Tongue (tissue), 2 donors: ENCODE measurements around the gene SPTBN4. TPM values are rescaled to one million over a fixed set of nuclear protein-coding genes. Genes with fewer than 3 reads are reported as not detected.
A peak's percentile ranks its signal among the peaks of the same experiment; 100 is the strongest.

Experiments
- DNase-seq: peaks from one replicate; pipeline ENCODE4 v3.0.0-alpha.2; 2015
- total RNA-seq: library from RNA; depleted of rRNA; stranded (reverse); fragments of >200 nt; gene quantifications from one replicate; pipeline ENCODE4 v1.2.3, GENCODE V29; 2014

The SPTBN4 gene
- total RNA-seq, 1 donor from 2014 or later = 0.92 TPM

DNA sequence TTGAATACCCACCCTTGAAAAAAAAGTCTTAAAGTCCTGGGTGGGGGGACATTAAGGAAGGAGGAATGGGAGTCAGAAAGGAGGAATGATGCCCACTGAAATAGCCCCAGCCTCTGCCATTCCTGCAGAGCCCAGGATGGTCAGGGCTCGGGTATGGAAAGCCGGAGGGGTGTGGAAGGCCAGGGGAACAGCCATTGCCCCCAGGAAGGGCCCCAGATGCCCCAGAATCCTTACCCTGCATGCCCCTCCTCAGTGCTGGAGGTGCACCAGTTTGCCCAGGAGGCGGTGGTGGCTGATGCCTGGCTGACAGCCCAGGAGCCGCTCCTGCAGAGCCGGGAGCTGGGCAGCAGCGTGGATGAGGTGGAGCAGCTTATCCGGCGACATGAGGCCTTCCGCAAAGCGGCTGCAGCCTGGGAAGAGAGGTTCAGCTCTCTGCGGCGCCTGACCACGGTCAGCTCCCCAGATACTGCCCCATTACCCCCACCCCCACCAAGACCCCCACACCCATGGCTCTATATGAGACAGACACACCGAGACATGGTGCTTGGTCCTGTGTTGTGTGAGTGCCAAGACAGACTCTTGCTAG, 99.2 kb downstream of the SPTBN4 start:
- DNase-seq = no peak

GRCh38 chr19:40567040-40567749, 100.4 kb downstream of the SPTBN4 start:
- no peak for DNase-seq

DNA sequence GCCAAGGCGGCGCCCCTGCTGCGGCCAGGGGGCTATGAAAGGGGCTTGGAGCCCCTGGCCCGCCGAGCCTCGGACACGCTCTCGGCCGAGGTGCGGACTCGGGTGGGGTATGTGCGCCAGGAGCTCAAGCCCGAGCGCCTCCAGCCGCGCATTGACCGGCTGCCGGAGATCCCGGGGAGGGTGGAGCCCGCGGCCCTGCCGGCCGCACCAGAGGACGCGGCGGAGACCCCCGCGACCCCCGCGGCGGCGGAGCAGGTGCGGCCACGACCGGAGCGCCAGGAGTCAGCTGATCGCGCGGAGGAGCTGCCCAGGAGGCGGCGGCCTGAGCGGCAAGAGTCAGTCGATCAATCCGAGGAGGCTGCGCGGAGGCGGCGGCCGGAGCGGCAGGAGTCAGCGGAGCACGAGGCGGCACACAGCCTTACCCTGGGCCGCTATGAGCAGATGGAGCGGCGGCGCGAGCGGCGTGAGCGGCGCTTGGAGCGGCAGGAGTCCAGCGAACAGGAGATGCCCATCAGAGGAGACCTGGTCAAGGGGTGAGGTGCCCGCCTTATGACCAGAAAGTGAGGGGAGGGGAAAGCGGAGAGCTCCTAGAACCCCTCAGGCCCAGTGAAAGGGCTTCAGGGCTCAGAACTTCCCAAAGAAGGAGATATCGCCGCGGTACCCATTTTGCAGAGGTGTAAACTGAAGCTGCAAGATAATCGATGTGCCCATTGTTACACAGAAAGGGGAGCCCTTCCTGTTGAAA, 101.1 kb downstream of the SPTBN4 start:
- DNase-seq = no peak

GRCh38 chr19:40570313-40571004, 103.7 kb downstream of the SPTBN4 start:
- DNase-seq = peak; percentile 98

DNA sequence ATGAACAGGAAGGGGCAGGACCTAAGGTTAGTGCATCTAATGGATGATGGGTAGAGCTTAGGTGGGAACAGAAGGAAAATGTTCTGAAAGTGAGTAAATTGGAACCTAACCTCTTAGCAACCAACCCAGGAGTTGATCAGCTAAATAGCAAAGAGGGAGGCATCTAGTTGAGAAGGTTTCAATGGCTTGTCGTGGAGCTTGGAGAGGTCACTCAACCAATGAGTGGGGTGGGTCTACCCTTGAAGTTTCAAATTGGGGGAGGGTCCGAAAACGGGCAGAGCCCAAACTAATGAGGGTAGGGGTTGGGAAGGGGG, 104.2 kb downstream of the SPTBN4 start:
- DNase-seq = no peak

GRCh38 chr19:40571831-40572495, 105.2 kb downstream of the SPTBN4 start:
- no peak for DNase-seq

DNA sequence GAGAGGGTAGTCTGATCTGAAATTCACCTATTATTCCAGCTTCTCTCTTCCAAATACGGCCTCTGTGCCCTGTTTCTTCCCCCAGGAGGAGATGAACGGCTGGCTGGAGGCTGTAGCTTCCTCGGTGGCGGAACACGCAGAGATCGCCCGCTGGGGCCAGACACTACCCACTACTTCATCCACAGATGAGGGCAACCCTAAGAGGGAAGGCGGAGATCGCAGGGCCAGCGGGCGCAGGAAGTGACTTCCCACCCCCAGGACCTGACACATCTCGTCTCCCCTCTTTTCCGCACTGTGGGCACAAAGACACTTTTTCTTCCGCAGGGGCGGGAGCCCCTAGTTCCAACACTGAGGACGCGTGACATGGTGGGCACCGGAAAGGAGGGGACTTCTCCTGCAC, 108.5 kb downstream of the SPTBN4 start:
- DNase-seq = no peak

DNA sequence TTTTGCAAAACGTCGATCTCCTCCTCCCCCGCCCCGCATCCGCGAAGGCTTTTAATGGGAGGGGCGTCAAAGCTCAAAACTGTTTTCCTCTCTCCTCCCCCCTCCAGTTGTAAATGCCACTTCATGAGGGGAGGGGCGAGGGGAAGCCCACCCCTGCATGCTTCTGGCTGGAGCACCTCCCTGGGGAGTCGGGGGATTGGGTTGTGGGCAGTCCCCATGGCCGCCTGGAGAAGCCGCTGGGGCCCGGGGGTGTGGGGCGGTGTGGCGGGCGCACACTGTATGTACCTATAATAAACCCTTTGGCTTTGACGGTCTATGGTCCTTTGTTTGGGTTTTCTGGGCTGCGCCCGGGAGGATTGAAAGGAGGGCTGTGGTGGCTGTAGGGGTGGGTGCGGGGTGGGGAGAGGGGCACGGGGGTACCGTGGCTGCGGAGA, 109.4 kb downstream of the SPTBN4 start:
- DNase-seq = no peak

DNA sequence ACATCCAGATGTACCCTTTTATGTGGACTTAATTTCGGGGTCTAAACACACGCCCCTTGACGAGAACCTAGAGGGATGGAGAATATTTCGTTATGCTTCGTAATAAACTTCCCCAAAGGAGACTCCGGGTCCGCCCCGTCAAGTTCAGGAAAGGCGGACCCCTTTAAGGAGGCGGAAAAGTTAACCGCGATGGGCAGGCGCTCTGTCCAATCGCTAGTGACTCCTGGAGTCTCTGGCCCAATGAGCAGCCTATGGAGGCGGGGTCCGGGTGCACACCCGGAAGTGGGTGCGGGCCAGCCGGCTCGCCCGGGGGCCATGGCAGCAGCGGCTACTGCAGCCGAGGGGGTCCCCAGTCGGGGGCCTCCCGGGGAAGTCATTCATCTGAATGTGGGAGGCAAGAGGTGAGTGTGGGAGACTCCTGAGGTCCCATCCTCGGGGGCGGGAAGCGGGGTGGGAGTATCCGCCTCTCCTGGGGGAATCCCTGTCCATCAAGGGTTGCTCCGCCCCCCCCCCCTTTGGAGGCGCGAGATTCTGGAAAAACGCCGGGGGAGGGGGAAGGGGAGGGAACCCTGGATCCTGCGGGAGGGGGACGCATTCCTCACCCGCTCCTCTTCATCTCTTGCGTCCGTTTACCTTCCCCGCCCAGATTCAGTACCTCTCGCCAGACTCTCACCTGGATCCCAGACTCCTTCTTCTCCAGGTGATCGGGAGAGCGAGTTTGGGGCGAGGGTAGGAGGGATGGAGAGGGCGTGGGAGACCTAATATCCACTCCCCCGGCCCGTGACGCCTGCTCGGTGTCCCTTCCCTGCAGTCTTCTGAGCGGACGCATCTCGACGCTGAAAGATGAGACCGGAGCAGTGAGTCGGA, 110.0 kb downstream of the SPTBN4 start, which contains the start of gene SHKBP1:
SHKBP1 (plus strand) TSS at position 289 of the 867 bp plus-strand sequence; CDS start at position 316, 27 bp downstream.
- peak; percentile 97 for DNase-seq

- peak; percentile 33 for DNase-seq
Measured at GRCh38 chr19:40578442-40578908, 111.7 kb downstream of the SPTBN4 start.

- no peak for DNase-seq
Measured at GRCh38 chr19:40580619-40581018, 113.8 kb downstream of the SPTBN4 start.

GRCh38 chr19:40581531-40581930, 114.7 kb downstream of the SPTBN4 start:
- no peak for DNase-seq

GRCh38 chr19:40582467-40582866, 115.7 kb downstream of the SPTBN4 start:
- DNase-seq = no peak

DNA sequence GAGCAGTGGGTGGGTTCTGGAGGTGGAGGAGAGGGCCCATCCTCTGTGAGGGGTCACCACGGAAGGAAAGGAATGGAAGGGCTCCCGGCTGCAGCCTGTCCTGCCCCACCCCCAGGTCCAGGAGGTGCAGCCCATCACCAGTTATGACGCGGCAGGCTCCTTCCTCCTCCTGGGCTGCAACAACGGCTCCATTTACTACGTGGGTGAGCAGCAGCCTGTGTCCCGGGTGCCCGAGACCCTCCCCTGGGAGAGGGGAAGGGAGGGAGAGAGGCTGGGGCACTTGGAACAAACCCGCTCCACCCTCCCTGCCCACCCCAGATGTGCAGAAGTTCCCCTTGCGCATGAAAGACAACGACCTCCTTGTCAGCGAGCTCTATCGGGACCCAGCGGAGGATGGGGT, 116.5 kb downstream of the SPTBN4 start:
- DNase-seq = no peak

DNA sequence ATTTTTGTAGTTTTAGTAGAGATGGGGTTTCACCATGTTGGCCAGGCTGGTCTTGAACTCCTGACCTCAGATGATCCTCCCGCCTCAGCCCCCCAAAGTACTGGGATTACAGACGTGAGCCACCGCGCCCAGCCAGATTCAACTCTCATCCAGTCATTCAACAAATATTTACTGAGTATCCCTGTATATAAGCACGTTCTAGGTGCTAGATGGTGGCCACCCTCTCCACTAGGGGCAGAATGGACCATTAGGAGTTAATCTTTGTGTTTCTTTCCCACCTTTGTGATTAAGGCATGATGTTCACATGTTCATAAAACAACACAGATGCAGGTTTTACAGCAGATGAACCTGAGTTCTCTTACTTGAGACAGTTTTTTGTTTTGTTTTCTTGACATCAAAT, 117.2 kb downstream of the SPTBN4 start:
- no peak for DNase-seq

DNA sequence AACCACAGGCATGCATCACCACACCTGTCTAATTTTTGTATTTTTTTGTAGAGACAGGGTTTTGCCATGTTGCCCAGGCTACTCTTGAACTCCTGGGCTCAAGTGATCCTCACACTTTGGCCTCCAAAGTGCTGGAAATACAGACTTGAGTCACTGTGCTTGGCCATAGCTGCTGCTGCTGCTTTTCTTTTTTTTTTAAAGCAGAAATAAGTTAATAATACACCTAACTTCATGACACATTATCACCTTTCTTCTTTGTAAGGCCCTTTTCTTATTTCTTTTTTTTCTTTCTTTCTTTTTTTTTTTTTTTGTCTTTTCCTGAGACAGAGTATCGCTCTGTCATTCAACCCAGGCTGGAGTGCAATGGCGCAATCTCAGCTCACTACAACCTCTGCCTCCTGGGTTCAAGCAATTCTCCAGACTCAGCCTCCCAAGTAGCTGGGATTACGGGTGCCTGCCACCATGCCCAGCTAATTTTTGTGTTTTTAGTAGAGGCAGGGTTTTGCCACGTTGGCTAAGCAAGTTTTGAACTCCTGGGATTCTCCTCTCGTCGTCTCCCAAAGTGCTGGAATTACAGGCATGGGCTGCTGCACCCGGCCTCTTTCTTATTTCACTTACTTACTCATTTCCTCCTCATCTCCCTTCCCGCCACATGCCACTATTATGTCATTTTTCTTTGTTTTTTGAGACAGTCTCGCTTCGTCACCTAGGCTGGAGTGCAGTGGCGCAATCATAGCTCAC, 118.6 kb downstream of the SPTBN4 start:
- no peak for DNase-seq

DNA sequence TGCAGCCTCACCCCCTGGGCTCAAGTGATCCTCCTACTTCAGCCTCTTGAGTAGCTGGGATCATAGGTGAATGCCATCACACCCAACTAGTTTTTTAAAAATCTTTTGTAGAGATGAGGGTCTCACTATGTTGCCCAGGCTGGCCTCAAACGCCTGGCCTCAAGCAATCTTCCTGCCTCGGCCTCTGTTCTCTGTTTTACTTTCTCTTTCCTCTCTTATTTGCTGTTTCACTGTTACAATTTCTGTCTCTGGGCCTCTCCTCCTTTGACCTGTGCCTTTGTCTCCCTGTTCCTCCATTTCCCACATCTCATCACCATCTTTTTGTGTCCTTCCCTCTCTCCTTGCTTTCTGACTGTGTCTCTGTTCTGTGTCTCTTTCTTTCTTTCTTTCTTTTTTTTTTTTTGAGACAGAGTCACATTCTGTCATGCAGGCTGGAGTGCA, 119.2 kb downstream of the SPTBN4 start:
- DNase-seq = no peak

- DNase-seq = no peak
Measured at GRCh38 chr19:40586611-40587010, 119.8 kb downstream of the SPTBN4 start.

DNA sequence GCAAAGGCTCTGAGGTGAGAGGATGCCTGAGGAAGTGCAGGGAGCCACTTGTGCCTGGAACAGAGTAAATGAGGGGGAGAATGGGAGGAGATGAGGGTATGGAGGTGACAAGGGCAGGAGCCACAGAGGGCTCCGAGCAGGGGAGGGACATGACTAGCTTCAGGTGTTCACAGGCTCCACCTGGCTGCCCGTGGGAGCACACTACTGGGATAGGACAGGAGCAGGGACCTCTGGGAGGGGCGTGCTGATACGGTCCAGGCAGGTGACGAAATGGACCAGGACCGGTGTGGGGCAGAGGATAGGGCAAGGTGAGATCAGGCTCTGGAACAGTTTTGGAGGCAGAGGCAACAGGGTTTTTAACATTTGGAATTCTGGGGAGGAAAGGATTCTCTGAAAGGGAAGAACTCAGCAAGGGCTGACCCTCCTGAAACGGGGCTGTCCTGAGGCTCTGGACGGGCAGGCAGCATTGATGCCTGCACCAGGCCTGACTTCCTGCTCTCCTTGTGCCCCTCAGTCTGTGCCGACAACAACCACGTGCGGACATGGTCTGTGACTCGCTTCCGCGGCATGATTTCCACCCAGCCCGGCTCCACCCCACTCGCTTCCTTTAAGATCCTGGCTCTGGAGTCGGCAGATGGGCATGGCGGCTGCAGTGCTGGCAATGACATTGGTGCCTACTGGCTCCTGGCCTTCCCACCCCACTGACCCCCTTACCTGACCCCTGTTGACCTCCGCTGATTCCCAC, 121.5 kb downstream of the SPTBN4 start:
- no peak for DNase-seq
